Measurements from ENCODE around the gene ZMYM2.

Gene ZMYM2

DNA sequence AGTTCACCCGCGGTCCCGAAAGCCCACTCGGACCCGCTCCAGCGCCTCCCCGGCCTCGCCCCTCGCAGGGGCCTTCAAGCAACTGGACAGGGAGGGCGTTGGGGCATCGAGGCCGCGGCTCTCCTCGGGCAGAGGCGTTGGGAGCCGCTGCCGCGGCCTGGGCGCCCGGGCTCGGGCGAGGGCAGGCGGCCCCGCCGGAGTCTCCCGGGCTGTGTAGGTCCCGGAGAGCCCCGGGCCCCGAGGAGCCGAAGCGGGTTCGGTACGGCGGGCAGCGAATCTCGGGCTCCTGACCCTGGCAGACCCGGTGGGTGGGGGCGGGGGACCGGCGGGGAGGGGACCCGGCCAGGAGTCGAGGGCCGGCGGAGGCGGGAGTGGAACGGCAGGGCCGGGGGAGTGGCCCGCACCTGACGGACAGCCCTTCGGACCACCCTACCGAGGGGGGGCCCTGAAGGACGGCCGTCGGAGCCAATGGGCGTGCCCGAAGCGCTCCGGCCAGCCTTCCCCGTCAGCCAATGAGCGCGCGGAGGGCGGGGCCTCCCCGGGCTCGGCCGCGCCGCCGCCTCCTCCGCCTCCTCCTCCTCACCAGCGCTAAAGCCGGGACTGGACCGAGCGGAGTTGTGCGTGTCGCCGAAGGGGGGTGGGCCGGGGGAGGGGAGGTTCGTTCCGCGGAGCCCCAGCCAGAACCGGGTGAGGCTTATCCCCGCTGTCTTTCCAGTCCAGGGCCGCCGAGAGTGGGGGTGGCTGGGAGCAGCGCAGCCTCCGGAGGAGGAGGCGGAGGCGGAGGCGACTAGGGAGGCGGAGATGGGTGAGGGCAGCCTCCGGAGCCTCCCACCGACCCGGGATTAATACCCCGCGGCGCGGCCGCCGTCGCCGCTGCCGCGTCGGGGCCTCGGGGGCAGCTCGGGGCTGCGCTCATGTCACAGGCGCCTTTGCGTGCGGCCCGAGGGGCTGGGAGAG, at the start of gene ZMYM2:
TSS of gene ZMYM2 (plus strand) at position 573 of the 957 bp plus-strand sequence. CDS start 34,346 bp downstream, outside the sequence.
- TF ChIP-seq GATA2 (IDR thresholded peaks at IDR 0.05; ENCODE audit: low read depth, low read length), result no peak
- no peak for TF ChIP-seq GATA3 (IDR thresholded peaks at IDR 0.05; ENCODE audit: low read depth, low read length)

GRCh38 chr13:19910336-19911072, 48.0 kb upstream of the ZMYM2 start:
- TF ChIP-seq GATA3 (IDR thresholded peaks at IDR 0.05; ENCODE audit: low read depth, low read length) (no peak), GATA2 (IDR thresholded peaks at IDR 0.05; ENCODE audit: low read depth, low read length) (no peak)

DNA sequence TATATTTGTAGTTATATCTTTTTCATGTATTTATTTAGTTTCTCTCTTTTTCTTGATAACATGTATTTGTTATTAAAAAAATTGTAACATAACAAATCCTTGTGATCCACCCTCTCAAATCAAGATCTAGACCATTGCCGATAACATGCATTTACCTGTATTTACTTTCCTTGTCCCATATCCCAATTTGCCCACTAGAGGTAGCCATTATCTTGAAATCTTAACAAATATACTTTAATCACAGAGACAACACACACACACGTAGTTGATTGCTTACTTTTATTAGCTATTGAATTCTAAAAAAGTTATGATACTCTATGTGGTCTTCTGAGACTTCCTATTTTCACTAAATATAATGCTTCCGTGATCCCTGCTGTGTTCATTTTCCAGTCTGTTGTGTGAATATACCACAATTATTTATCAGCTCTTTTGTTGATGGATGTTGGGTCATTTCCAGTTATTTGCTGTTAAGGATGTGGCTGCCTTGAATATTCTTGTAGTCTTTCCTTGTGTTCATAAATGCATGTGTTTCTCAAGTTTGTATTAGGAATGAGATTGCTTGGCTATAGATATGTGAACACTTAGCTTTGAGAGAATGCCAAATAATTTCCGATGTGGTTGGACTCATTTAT, 31.3 kb upstream of the ZMYM2 start:
- TF ChIP-seq GATA3 (IDR thresholded peaks at IDR 0.05; ENCODE audit: low read depth, low read length) (no peak), GATA2 (IDR thresholded peaks at IDR 0.05; ENCODE audit: low read depth, low read length) (no peak)

DNA sequence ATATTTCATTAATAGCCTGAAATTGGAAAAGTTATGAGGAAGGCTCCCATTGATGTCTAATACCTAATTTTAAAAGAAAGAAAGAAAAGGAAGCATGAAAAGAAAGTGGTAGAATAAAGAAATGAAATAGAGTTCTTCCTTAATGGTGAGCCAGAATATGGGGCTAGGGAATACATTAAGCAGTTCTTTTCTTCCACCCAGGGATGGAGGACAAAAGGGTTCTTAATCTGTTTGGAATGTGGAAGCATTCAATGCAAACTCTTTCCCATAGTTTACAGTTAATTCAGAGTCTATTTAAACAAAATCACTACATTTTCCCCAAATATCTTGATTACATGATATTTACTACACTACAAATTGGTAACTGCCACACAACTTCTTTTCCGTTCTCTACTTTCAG, 18.4 kb upstream of the ZMYM2 start:
- TF ChIP-seq GATA2 (IDR thresholded peaks at IDR 0.05; ENCODE audit: low read depth, low read length) (no peak), GATA3 (IDR thresholded peaks at IDR 0.05; ENCODE audit: low read depth, low read length) (no peak)

GRCh38 chr13:19950374-19950773, 8.2 kb upstream of the ZMYM2 start:
- TF ChIP-seq GATA2 (IDR thresholded peaks at IDR 0.05; ENCODE audit: low read depth, low read length) (no peak), GATA3 (IDR thresholded peaks at IDR 0.05; ENCODE audit: low read depth, low read length) (no peak)

GRCh38 chr13:19952850-19953249, 5.7 kb upstream of the ZMYM2 start:
- no peak for TF ChIP-seq GATA3 (IDR thresholded peaks at IDR 0.05; ENCODE audit: low read depth, low read length)
- no peak for TF ChIP-seq GATA2 (IDR thresholded peaks at IDR 0.05; ENCODE audit: low read depth, low read length)

DNA sequence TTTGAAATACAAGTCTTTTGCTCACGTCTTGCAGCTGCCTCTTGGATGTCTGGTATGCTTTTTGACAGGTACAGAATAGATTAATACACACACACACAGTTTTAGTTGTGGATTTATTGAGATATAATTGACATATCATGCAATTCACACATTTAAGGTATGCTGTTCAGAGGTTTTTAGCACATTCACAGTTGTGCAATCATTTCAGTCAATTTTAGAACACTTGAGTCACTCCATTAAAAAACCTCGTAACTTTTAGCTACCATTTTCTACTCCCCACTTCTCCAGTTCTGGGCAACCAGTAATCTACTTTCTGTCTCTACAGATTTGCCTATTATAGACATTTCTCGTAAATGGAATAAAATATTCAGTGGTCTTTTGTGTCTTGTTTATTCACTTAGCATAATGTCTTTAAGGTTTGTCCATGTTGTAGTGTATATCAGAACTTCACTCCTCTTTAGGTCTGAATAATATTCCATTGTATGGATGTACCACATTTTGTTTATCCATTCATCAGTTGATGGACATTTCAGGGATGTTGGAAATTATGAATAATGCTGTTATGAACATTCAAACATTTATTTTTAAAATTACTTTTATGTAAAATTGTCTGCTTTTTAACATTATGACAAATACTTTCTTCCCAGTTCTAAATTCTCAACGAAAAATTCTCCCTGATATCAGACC, 2.5 kb upstream of the ZMYM2 start:
- TF ChIP-seq GATA3 (IDR thresholded peaks at IDR 0.05; ENCODE audit: low read depth, low read length) (no peak), GATA2 (IDR thresholded peaks at IDR 0.05; ENCODE audit: low read depth, low read length) (no peak)

DNA sequence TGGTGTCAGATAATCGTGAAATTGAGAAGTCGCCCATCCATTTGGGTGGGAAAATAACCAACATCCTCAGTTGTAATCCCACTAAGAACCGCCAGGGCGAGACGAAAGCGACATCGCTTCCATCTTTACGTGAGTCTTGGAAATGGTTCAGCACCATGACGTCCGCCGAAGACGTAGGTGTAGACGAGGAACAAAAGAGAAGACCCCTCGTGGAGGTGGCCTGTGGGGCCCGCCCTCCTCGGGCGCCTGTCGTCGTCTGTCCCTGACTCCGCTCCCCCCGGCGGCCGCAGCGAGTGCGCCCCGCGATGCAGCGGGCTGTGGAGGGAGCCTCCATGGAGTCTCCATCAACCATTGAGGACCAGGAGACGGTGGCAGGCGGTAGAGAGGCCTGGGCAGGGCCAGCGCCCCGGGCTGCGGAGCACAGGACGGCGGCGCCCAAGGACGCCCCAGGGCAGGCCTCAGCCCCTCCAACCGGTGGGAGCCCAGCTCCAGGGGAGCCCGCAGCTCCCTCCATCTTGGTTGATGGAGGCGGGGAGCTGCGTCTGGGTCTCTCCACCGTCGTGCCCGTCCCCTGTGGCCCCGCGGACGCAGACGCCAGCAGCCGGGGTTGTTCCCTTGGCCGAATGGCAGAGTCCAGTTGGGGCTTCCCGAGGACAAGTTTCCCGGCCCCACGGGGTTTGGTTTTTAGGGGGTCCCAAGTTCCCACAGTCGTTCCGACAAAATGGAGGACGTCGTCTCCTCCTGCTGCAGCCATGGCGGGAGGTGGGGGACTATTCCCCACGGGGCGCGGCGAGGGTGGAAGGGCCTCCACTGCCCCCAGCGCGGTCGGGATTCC, 990 bp upstream of the ZMYM2 start:
- TF ChIP-seq GATA3 (IDR thresholded peaks at IDR 0.05; ENCODE audit: low read depth, low read length), result no peak
- TF ChIP-seq GATA2 (IDR thresholded peaks at IDR 0.05; ENCODE audit: low read depth, low read length), result no peak

DNA sequence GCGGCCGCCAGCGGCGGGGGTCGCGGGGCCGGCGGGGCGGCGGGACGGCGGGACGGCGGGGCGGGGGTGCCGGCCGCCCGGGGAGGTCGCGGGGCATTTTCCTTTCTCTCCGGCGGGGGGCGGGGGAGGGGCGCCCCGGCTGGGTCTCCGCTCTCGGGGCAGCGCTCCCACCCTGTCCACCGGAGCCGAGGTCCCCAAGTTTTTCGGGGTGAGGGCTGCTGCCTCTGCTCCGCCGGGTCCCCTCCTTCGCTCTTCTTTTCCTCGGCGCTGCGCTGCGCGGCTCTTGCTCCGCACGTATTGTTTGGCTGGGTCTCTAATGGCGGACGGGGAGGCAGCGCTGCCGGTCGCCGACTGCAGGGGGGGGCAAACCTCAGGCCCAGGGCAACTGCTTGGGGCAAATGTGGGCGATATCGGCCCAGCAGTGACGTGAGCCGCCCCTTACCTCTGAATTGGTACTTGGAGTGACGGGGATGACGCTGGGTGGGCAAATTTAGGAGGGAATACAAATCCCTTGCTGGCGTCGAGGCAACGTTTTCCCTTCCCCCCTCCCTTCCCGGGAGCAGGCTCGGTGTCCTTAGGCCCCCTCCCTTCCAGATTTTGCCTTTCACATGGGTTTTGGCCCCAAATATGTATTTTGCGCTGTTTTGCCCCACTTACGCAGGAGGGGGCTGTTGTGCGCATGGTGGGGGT, 759 bp downstream of the ZMYM2 start:
- TF ChIP-seq GATA2 (IDR thresholded peaks at IDR 0.05; ENCODE audit: low read depth, low read length) (no peak), GATA3 (IDR thresholded peaks at IDR 0.05; ENCODE audit: low read depth, low read length) (no peak)

- TF ChIP-seq GATA2 (IDR thresholded peaks at IDR 0.05; ENCODE audit: low read depth, low read length) (no peak), GATA3 (IDR thresholded peaks at IDR 0.05; ENCODE audit: low read depth, low read length) (no peak)
Observed at GRCh38 chr13:19959831-19960652, 1.5 kb downstream of the ZMYM2 start.

DNA sequence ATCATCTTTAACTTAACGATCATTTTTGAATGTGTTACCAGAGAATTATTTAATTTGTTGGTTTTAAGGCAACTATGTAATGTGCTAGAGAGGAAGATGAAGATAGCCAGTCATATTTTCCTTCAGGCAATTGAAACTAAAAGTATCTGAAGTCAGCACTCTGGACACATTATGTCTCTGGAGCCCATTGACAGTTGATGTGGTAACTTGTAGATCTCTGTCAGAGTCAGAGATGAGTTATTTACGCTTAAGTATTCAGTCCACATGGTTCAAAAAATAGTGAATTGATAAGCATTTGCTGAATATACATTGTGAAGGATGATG, 2.1 kb downstream of the ZMYM2 start:
- TF ChIP-seq GATA3 (IDR thresholded peaks at IDR 0.05; ENCODE audit: low read depth, low read length) (no peak), GATA2 (IDR thresholded peaks at IDR 0.05; ENCODE audit: low read depth, low read length) (no peak)

GRCh38 chr13:19961489-19961888, 3.0 kb downstream of the ZMYM2 start:
- no peak for TF ChIP-seq GATA2 (IDR thresholded peaks at IDR 0.05; ENCODE audit: low read depth, low read length)
- TF ChIP-seq GATA3 (IDR thresholded peaks at IDR 0.05; ENCODE audit: low read depth, low read length), result no peak

All from SH-SY5Y (cell line).